Ectodermal cell (in vitro differentiated cells): ENCODE data around the gene RAPGEF2. TPM values are rescaled to one million over a fixed set of nuclear protein-coding genes. Genes with fewer than 3 reads are reported as not detected.
"Not testable (repeated sequence)": the region's sequence is repeated elsewhere in the genome, so short reads cannot be mapped to it uniquely, and the experiment has no call there.

ENCODE experiments used
- H3K27ac ChIP-seq: 2 replicates; pipeline ENCODE4 v1.7.0; 2013; ENCODE audit warnings: mild to moderate bottlenecking, low read depth, low read length; ENCODE audit not compliant: insufficient read depth, poor library complexity, severe bottlenecking
- H3K27me3 ChIP-seq: 2 replicates; pipeline ENCODE4 v1.7.0; 2013; ENCODE audit warnings: mild to moderate bottlenecking, low read length; ENCODE audit not compliant: insufficient read depth, control insufficient read depth, poor library complexity, severe bottlenecking
- H3K36me3 ChIP-seq: one replicate; pipeline ENCODE4 v1.7.0; 2013; ENCODE audit warnings: low read length; ENCODE audit not compliant: control insufficient read depth, insufficient read depth
- H3K4me1 ChIP-seq: one replicate; pipeline ENCODE4 v1.7.0; 2013; ENCODE audit warnings: low read length; ENCODE audit not compliant: control insufficient read depth, insufficient read depth
- H3K4me3 ChIP-seq: 2 replicates; pipeline ENCODE4 v1.7.0; 2013; ENCODE audit warnings: low read depth, low read length, control low read depth; ENCODE audit not compliant: insufficient read depth
- H3K9me3 ChIP-seq: 2 replicates; pipeline ENCODE4 v1.7.0; 2013; ENCODE audit warnings: mild to moderate bottlenecking, low read length, moderate library complexity; ENCODE audit not compliant: control insufficient read depth
- WGBS, 2 experiments: methylation state at CpG; one replicate each; pipeline ENCODE4 v1.1.7; 2013; ENCODE audit warnings: missing lambda C conversion rate in 2 of 2; 5-methylcytosine and 5-hydroxymethylcytosine counted together
- polyA plus RNA-seq, 4 experiments: library from polyadenylated mRNA; stranded (reverse); fragments of 50-300 nt; gene quantifications; one replicate each; pipeline ENCODE4 v1.2.3, GENCODE V29; 2013

RAPGEF2 gene, protein sequence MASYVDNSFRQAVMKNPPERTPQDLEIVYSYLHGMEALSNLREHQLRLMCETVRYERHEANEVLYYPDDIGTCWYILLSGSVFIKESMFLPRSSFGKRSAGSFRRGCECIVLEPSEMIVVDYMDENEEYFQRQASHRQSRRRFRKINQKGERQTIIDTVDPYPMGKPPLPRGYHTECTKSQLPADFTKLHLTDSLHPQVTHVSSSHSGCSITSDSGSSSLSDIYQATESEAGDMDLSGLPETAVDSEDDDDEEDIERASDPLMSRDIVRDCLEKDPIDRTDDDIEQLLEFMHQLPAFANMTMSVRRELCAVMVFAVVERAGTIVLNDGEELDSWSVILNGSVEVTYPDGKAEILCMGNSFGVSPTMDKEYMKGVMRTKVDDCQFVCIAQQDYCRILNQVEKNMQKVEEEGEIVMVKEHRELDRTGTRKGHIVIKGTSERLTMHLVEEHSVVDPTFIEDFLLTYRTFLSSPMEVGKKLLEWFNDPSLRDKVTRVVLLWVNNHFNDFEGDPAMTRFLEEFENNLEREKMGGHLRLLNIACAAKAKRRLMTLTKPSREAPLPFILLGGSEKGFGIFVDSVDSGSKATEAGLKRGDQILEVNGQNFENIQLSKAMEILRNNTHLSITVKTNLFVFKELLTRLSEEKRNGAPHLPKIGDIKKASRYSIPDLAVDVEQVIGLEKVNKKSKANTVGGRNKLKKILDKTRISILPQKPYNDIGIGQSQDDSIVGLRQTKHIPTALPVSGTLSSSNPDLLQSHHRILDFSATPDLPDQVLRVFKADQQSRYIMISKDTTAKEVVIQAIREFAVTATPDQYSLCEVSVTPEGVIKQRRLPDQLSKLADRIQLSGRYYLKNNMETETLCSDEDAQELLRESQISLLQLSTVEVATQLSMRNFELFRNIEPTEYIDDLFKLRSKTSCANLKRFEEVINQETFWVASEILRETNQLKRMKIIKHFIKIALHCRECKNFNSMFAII (N-terminal part only)
- 38.3 TPM for polyA plus RNA-seq (2013, experiment 1 of 4)
- polyA plus RNA-seq (2013, experiment 2 of 4): 40.1 TPM
- polyA plus RNA-seq (2013, experiment 3 of 4): 33.2 TPM
- polyA plus RNA-seq (2013, experiment 4 of 4): 34.8 TPM

DNA sequence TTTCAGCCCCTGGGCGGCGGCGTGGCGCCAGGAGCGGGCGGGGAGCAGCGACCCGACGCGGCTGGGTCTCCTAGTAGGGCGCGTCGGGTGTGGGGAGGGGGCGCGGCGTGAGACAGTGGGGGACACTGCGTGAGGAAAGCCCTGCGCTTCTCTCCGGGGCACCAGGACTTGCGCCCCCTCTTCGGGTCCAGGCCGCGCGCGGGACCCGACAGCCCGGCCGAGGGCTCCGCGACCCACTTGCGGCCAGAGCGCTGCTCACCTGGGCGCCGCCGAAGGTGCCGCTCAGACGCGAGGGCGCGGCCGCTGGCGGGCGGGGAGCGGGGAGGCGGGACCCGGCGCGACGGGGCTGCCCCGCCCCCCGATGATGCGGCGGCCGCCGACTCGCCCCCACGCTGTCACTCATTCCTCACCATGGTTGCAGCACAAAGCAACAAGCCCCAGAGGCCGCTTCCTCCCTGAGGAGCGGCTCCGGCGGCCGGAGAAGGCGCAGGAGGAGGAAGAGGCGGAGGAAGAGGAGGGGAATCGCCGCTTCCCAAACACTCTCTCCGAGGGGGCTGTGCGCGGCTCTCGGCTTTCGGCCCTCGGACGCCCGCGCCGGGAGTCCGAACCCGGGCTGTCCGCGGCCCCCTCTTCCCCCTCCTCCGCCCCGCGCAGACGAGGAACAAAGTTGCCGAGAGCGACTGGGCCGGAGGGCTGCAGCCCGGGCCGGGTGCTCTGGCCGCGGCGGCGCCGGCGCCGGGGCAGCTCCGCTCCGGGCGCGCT is at the start of gene RAPGEF2:
Gene RAPGEF2 (plus strand): TSS at position 458 of the 762 bp plus-strand sequence. CDS start 1,084 bp downstream, outside the sequence.
- WGBS, 2 experiments: 0% methylated on average over 100 of the region's 100 CpGs
- Histone ChIP-seq H3K4me3 (peak within 1 kb of the TSS; percentile 89), H3K27me3 (peaks cover 21% of the 10 kb centered on the region), H3K36me3 (no peaks in the 10 kb centered on the region), H3K9me3 (no peaks in the 10 kb centered on the region), H3K4me1 (peaks cover 17% of the 10 kb centered on the region), H3K27ac (peak within 1 kb of the TSS; percentile 95)

DNA sequence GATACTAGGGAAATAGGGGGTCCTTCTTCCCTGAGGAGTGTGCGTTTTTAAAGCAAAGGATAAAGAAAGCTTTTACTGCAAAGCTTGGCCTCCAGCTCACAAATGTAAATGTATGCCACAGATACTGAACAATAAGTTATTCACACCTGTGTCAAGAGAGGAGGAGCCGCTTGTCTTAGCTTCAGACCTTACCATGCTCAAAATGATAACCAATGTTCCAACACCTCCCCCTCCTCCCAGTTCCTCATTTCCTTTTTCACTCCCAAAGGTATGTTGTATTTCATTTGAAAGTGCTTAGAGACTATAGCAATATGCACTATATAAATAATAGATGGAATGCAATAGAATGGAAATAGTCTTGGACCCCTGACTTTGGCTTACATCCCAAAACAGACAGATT is 47.0 kb upstream of the RAPGEF2 start:
- no peak overlapping the region for H3K27ac ChIP-seq
- H3K27me3 ChIP-seq: no peaks in the 10 kb centered on the region
- peaks cover 7% of the 10 kb centered on the region for H3K4me1 ChIP-seq
- no peaks in the 10 kb centered on the region for H3K9me3 ChIP-seq
- whole genome bisulfite sequencing, 2 experiments: 52 to 67% methylated on average over 2 of the region's 2 CpGs
- no peak overlapping the region for H3K4me3 ChIP-seq
- H3K36me3 ChIP-seq: no peaks in the 10 kb centered on the region

DNA sequence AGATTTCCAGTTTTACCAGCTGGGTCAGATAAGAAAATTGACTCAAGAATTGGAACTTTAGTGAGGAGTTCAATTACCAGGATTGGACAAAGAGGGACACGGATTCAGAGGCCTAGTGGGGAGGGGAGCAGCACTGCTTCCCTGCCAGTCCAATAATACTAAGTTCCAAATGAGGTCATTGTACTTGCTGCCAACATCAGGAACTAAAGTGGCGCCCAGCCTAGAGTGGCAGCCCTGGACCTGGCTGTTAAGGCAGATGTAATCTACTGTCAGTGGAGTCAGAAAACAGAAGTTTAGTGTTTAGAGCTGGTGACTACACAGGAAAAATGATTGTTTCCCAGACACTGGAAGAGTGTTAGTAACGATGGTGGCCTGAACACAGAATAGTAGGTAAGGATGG is 42.7 kb upstream of the RAPGEF2 start:
- Histone ChIP-seq H3K4me3 (no peak overlapping the region), H3K4me1 (no peaks in the 10 kb centered on the region), H3K27ac (no peak overlapping the region), H3K27me3 (no peaks in the 10 kb centered on the region), H3K9me3 (no peaks in the 10 kb centered on the region), H3K36me3 (no peaks in the 10 kb centered on the region)
- WGBS, 2 experiments: 93% methylated on average over 3 of the region's 3 CpGs

DNA sequence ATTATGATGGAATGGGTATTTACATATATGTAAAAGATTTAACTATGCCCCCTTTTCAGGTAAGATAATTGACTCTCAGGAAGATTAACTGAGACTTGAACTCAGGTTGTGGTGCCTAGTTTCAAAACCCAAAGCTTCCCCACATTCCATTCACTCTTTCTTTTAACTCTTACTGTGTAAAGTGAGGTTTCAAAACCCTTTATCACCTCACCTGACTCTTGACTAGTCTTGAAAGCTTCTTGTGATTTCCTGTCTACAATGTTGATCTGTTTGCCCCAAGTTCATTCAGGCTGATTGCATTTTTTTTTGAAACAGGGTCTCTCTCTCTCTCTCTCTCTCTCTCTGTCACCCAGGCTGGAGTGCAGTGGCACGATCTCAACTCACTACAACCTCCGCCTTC is 40.5 kb upstream of the RAPGEF2 start:
- H3K27ac ChIP-seq: no peak overlapping the region
- H3K4me3 ChIP-seq: no peak overlapping the region
- H3K9me3 ChIP-seq: no peaks in the 10 kb centered on the region
- no peaks in the 10 kb centered on the region for H3K27me3 ChIP-seq
- no peaks in the 10 kb centered on the region for H3K4me1 ChIP-seq
- no peaks in the 10 kb centered on the region for H3K36me3 ChIP-seq
- WGBS, 2 experiments: 40 to 43% methylated on average over 2 of the region's 2 CpGs

DNA sequence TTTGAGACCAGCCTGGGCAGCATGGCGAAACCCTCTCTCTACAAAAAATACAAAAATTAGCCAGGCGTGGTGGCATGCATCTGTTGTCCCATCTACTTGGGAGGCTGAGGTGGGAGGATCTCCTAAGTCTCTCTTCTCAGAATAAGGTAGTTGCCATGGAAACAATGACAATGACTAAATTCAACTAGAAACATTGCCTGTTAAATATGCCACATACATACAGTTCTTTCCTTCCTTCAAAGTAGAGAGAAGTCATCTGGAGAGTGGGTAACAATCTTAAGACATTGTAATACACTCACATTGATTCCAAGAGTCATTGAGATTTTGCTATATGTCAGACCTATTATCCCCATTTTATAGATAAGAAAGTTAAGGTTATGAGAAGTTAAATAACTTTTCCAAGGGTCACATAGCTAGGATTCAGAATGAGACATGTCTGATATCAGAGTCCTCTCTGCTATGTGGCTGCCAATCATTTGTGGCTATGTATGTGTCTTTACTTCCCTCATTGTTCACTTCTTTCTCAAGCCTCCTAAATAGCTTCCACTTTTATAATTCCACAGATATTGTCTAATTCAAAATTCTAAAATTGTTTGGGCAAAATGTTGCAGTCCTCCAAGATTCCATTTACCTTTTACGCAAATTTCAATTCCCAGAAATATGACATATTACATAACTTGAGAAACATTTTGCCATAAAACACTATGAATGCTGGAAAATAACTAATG is 37.2 kb upstream of the RAPGEF2 start:
- WGBS, 2 experiments: 97 to 98% methylated on average over 3 of the region's 3 CpGs
- no peaks in the 10 kb centered on the region for H3K4me1 ChIP-seq
- no peaks in the 10 kb centered on the region for H3K36me3 ChIP-seq
- no peak overlapping the region for H3K27ac ChIP-seq
- H3K4me3 ChIP-seq: no peak overlapping the region
- H3K27me3 ChIP-seq: no peaks in the 10 kb centered on the region
- H3K9me3 ChIP-seq: no peaks in the 10 kb centered on the region

DNA sequence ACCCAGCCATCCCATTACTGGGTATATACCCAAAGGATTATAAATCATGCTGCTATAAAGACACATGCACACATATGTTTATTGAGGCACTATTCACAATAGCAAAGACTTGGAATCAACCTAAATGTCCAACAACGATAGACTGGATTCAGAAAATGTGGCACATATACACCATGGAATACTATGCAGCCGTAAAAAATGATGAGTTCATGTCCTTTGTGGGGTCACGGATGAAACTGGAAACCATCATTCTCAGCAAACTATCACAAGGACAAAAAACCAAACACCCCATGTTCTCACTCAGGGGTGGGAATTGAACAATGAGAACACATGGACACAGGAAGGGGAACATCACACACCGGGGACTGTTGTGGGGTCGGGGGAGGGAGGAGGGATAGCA is 34.7 kb upstream of the RAPGEF2 start:
- not testable (repeated sequence) for H3K4me3 ChIP-seq, H3K36me3 ChIP-seq, H3K4me1 ChIP-seq, H3K27me3 ChIP-seq, H3K27ac ChIP-seq, H3K9me3 ChIP-seq
- 96 to 100% methylated on average over 3 of the region's 5 CpGs for WGBS, 2 experiments

DNA sequence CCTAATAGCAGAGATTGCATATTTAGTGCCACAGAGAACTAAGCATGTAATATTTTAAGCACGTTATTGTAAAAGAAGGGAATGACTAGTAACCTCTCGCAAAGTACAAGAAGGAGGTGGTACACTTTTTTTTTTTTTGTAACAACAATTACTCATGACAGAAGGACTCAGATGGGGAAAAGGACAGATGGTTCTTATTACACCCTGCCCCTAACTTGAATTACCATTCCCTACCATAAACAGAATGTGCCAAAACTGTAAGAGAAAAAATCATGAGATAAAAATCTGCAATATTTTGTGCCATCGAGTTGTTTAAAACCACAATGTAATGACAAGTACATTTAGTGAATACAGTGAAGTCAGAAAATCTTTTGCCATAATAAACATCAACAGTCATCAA is 33.0 kb upstream of the RAPGEF2 start:
- no peak overlapping the region for H3K4me3 ChIP-seq
- whole genome bisulfite sequencing, 2 experiments: 82 to 97% methylated on average over 2 to 3 of the region's 3 CpGs
- no peaks in the 10 kb centered on the region for H3K27me3 ChIP-seq
- no peaks in the 10 kb centered on the region for H3K4me1 ChIP-seq
- H3K9me3 ChIP-seq: no peaks in the 10 kb centered on the region
- no peaks in the 10 kb centered on the region for H3K36me3 ChIP-seq
- no peak overlapping the region for H3K27ac ChIP-seq

DNA sequence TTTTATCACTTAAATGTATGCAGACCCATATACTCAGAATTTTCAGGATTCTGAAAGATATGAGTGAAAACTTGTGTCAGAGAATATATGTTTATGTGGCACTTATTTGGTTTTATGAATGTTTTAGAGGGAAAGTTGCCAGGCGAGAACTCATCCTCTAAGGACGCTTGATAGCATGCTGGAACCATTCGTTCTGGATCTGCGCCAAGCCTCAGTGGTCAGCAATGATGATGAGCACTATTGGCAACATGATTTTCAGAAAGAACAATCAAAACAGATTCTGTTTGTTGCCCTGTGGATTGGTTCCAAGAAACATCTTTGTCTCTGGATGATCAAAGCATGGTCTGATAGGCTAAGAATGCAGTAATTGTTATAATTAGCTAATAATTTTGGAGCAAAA is 32.1 kb upstream of the RAPGEF2 start:
- Histone ChIP-seq H3K4me1 (no peaks in the 10 kb centered on the region), H3K36me3 (no peaks in the 10 kb centered on the region), H3K27me3 (no peaks in the 10 kb centered on the region), H3K4me3 (no peak overlapping the region), H3K9me3 (no peaks in the 10 kb centered on the region), H3K27ac (no peak overlapping the region)
- WGBS, 2 experiments: 90 to 95% methylated on average over 4 of the region's 4 CpGs

DNA sequence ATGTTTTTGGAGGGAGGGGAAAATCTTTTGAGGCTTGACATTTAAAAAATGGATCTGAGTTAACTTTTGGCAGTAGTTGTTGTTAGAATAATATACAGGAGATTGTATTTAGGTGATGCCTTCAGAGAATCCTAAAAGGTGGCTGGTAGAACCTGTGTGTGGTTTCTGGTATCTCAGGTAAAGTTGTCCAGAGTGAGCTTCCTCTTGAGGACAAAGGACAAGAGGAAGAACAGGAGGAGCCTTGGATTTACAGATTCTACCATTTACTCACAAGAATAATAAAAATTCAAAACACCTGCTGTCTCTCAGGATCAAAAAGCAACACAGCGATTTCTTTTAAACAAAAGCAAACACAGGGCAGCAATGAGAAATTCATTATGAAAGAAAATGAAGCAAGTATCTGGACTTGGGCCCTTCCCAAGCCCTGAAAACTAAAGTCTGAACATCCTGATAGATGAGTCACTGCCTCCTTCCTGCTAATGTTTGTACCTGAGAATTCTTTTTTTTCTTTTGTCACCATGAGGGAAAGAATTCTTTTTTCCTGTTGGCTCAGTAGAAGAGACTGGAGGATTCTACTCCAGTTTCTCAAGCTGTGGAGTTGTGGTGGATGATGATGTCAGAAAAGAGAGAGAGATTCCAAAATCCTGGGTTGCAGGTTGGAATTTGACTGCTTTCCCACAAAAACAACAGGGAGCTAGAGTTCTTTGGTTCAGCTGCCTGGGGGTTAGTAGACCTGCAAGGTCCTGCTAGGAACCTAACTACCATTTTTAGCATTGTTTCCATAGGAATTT is 31.5 kb upstream of the RAPGEF2 start:
- H3K9me3 ChIP-seq: no peaks in the 10 kb centered on the region
- H3K27ac ChIP-seq: no peak overlapping the region

More for the DNA sequence above, 31.5 kb upstream of the RAPGEF2 start:
- Histone ChIP-seq H3K36me3 (no peaks in the 10 kb centered on the region), H3K4me3 (no peak overlapping the region), H3K27me3 (no peaks in the 10 kb centered on the region), H3K4me1 (no peaks in the 10 kb centered on the region)
- 85 to 91% methylated on average over 1 of the region's 1 CpG for WGBS, 2 experiments
